Endothelial cell of umbilical vein (primary cell): ENCODE results near the gene TTC21A.

Source experiments
- CTCF ChIP-seq, 2 donors: IDR thresholded peaks; 1 replicate in 1 of 2; 2 replicates in 1 of 2; pipeline ENCODE4 v1.5.1; 2011; ENCODE audit warnings: low read length in 2 of 2, mild to moderate bottlenecking in 2 of 2, moderate library complexity in 2 of 2, control low read depth in 1 of 2, inconsistent platforms in 1 of 2, low read depth in 1 of 2; ENCODE audit not compliant: insufficient read depth in 1 of 2; ENCODE audit errors: extremely low read depth in 1 of 2
- EZH2 ChIP-seq: IDR thresholded peaks from 2 replicates; pipeline ENCODE4 v1.6.1; 2012; ENCODE audit warnings: borderline replicate concordance, low read depth, mild to moderate bottlenecking, moderate library complexity, low read length, inconsistent platforms; ENCODE audit not compliant: severe bottlenecking
- MAX ChIP-seq: IDR thresholded peaks from 2 replicates; pipeline ENCODE4 v1.6.1; 2011; ENCODE audit not compliant: insufficient read depth, insufficient read length
- POLR2A ChIP-seq: IDR thresholded peaks from 2 replicates; pipeline ENCODE4 v1.6.1; 2012; ENCODE audit warnings: low read depth, mild to moderate bottlenecking, control low read depth, low read length
- POLR2AphosphoS5 ChIP-seq: IDR thresholded peaks from 2 replicates; pipeline ENCODE4 v1.6.1; 2012; ENCODE audit warnings: low read depth, mild to moderate bottlenecking, control low read depth, low read length, moderate library complexity; ENCODE audit not compliant: insufficient read depth

GRCh38 chr3:39121621-39122020, 14.1 kb downstream of the TTC21A start:
- no peak for TF ChIP-seq MAX
- TF ChIP-seq POLR2AphosphoS5 = no peak
- TF ChIP-seq CTCF (IDR thresholded peaks at IDR 0.05; ENCODE audit: extremely low read depth in 1 of 2, insufficient read depth in 1 of 2, low read depth in 1 of 2, low read length in 2 of 2) = no peak
- TF ChIP-seq POLR2A = no peak
- no peak for TF ChIP-seq EZH2
